ENCODE measurements around the gene ARHGEF39.

The ARHGEF39 gene

GRCh38 chr9:35690614-35691333 lies 25.8 kb upstream of the ARHGEF39 start:
- DNase-seq, result peak; percentile 43 to 61

GRCh38 chr9:35690294-35690613 lies 25.3 kb upstream of the ARHGEF39 start:
- no peak for DNase-seq

DNA sequence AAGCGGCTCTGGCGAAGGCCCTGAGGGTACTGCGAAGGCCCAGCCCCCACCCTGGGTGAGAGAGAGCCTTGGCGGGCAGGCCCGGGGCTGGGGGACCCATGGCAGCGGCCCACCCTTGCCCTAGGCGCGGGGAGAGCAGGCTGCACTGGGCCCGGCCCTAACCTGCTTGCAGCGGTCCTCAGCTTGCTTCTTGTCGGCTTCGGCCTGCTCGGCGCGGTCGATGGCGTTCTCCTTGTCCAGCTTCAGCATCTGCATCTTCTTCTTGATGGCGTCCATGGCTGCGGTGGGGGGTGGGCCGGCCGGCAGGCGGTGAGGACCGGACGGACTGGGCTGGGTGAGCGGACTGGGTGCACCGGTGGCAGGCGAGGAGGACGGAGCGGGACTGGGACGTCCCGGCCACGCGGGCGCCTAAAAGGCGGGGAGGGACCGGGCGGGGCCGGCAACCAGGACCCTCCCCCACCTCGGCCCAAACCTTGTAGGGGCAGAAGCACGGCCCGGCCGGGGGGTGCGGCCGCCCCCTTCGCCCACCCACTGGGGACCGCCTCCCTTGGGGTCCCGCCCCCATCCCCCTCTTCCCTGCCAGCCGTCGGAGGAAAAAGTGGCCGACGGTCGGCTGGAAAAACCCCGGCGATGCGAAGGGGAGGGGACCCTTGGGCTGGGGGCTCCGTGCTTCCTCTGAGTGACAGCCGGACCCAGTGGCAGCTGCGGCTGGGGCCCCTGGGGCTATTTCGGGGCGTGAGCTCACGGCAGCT lies 24.7 kb upstream of the ARHGEF39 start, which contains the start of gene TPM2:
Gene TPM2 (minus strand): TSS at position 384 of the 752 bp plus-strand sequence. CDS start 108 bp downstream, at position 276.
- no peak for DNase-seq

GRCh38 chr9:35688558-35689541 lies 23.9 kb upstream of the ARHGEF39 start:
- no peak for DNase-seq

- DNase-seq, result no peak
These were observed 23.1 kb upstream of the ARHGEF39 start for GRCh38 chr9:35687972-35688557.

DNA sequence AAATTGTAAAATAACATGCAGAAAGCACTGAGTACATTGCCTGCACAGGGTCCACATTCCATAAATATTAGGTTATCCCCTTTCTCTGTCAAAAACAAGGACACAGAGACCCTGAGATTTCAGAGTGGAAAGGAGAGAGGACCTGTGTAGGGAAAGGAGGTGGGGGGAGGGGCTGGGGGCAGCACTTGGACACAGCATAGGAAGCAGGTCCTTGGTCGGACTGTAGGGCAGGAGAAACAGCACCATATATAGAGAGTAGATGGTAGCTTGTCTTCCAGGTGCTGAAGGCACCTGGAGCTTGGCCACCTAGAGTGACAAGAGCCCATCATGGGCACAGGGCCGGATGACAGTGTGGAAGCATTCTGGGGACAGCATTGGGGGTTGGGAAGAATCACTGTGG lies 22.3 kb upstream of the ARHGEF39 start:
- DNase-seq, result no peak

DNA sequence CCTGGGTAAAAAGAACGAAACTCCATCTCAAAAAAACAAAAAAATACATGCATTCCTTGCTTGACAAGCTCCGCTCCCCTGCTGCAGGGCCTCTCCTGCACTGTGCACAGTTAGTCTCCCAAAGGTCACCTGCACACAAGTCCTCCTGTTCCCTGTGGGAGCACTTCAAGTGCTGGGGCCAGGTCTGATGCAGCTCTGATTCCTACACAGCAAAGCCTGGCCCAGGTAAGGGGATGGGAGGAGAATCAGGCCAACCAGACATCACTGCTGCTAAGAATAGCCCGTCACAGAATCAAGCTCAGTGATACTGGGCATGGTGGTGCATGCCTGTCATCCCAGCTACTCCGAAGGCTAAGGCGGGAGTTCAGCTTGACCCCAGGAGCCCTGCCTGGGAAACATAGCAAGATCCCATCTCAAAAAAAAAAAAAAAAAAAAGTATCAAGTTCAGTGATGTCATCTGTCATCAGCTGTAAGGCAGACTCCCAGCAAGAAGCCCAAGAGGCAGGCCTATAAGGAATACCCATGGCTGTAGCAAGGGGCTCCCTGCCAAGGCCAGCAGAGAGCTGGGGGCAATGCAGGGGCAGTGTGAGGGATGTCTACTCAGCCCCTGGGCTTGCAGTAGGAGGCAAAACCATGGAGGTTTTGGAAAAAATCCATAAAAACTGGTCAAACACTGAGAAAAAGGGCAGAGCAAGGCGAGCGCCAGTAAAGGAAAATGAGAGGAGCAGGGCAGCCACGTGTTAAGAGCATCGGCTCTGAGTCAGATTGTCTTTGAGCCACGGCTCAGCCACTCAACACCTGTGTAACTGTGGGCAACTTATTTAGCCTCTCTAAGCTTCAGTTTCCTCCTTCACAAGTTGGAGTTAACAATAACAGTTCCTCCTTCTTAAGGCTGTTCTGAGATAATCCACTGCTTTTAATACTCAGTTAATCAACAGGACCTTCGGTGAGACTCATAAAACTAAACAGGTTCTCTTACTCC lies 21.5 kb upstream of the ARHGEF39 start:
- DNase-seq, result no peak

DNA sequence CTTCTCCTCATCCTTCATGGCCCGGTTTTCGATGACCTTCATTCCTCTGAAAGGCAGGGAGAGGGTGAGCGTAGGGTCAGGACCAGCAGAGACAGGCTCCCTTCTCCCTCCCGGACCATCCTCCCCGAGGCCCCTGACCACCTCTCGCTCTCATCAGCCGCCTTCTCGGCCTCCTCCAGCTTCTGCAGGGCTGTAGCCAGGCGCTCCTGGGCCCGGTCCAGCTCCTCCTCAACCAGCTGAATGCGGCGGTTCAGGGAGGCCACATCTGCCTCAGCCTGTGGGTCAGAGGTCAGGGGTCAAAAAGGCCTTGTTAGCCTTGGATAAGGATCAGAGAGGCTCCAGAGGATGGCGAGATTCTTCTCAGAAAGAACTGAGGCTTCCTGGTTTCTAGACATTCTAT lies 20.5 kb upstream of the ARHGEF39 start:
- no peak for DNase-seq

DNA sequence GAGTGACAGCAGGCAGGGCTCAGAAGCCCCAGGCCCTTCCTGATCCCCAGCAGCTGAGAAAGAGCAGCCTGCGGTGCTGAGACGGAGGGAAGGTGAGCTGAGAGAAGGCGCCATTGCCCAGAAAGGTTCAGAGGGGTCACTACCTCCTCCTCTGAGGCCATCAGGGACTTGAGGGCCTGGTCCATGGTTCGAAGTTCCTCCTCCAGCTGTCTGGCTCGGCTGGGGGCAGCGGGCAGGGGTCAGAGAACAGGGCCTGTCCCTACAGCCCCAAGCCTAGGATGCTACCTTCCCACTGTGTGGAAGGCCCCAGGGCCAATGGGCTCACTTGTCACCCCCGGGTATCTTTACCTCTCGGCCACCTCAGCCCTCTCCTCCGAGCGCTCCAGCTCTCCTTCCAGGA lies 19.9 kb upstream of the ARHGEF39 start:
- DNase-seq, result no peak

DNA sequence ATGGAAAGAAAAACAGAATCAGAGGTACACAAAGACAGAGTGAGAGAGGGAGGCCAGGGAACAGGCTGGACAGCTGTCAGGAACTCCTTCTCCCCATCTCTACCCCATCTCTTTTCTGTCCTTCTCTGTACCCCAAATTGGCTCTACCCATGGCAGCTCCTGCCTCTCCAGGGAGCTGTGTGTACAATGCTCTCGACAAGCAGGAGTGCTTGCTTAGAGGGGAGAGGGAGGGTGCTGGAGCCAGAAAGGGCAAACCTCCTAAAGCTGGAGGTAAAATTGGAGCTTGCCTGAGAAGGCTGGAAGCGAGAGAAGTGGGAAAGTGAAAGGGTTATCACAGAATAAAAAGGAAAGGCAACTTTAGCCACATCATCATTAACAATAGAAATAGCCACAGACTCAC lies 18.3 kb upstream of the ARHGEF39 start:
- DNase-seq, result no peak

DNA sequence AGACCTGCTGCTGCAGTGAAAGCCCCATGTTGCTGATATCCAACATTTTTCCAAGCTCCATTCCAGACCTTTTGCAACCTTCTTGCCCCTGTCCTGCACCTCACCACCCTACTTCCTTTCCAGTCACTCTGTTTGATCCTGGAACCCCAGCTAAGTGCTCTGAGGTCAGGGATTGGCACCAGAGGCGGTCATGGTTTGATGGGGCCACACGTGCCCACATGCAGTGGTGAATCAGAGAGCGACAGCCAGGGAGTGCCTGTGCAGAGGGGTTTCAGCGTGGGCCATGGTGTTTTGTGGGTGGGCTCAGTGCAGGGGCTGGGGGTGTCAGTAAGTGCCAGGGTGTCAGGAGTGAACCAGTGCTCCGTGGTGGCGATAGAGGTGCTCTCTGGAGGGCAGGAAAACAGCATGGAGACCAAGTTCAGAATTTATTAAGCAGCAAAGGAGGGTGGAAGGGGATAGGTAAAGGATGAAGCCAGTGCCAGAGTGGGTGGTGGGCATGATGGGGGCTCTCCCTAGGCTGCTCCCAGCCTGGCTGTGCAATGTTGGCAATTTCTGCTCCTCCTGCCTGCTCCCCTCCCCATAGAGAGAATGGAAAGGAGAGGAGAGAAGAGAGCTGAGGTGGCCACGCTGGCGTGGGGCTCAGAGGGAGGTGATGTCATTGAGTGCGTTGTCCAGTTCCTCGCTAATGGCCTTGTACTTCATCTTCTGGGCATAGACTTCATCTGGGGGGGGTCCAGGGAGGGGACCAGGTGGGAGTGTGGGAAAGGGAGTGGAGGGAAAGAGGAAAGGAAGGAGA lies 17.7 kb upstream of the ARHGEF39 start:
- no peak for DNase-seq

DNA sequence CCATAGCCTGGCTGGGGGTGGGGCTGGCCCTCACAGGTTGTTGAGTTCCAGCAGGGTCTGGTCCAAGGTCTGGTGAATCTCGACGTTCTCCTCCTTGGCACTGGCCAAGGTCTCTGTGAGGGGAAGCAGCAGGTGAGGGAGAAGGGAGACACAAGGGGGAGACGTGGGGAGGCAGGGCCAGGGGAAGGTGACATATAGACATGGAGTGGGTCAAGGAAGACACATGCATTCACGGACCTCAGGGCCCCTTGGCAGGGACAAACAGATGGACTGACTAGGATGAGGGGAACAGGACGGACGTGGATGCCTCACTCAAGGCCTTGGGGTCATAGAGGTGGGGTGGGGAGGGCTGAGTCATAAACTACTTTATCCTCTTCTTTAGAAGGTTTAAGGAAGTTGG lies 17.1 kb upstream of the ARHGEF39 start:
- DNase-seq, result no peak

GRCh38 chr9:35681341-35682002 lies 16.5 kb upstream of the ARHGEF39 start:
- DNase-seq, result no peak

DNA sequence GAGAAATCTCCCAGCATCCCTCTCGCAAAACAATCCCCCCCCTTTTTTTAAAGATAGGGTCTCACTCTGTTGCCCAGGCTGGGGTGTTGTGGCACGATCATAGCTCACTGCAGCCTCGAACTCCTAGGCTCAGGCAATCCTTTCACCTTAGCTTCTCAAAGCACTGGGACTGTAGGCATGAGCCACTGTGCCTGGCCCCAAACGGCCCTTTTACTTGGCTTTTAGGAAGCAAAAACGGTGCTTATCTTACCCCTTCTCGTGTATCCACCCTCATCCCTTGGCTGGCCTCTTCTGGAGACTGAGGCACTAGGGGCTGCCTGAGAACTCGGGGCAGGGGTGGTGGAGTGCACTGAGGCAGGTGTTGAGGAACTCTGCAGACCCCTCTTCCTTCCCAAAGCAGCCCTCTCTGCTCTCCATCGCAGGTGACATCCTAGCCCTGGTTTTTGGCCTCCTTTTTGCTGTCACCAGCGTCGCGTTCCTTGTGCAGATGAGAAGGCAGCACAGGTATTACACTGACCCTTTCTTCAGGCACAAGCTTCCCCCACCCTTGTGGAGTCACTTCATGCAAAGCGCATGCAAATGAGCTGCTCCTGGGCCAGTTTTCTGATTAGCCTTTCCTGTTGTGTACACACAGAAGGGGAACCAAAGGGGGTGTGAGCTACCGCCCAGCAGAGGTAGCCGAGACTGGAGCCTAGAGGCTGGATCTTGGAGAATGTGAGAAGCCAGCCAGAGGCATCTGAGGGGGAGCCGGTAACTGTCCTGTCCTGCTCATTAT lies 15.5 kb upstream of the ARHGEF39 start:
- DNase-seq, result no peak

DNA sequence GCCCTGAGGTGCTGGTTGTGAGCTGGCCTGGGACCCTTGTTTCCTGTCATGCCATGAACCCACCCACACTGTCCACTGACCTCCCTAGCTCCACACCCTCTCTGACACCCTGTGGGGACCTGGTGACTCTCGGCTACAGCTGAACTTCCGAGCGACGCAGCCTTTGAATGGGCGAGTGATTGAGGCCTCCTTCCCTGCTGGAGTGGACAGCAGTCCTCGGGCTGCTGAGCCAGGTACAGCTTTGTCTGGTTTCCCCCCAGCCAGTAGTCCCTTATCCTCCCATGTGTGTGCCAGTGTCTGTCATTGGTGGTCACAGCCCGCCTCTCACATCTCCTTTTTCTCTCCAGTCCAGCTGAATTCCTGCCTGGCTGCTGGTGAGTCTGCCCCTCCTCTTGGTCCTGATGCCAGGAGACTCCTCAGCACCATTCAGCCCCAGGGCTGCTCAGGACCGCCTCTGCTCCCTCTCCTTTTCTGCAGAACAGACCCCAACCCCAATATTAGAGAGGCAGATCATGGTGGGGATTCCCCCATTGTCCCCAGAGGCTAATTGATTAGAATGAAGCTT lies 14.9 kb upstream of the ARHGEF39 start:
- no peak for DNase-seq

- DNase-seq, result no peak
These were observed 14.1 kb upstream of the ARHGEF39 start for GRCh38 chr9:35679091-35679490.

GRCh38 chr9:35675732-35676392 lies 10.9 kb upstream of the ARHGEF39 start:
- DNase-seq, result no peak

DNA sequence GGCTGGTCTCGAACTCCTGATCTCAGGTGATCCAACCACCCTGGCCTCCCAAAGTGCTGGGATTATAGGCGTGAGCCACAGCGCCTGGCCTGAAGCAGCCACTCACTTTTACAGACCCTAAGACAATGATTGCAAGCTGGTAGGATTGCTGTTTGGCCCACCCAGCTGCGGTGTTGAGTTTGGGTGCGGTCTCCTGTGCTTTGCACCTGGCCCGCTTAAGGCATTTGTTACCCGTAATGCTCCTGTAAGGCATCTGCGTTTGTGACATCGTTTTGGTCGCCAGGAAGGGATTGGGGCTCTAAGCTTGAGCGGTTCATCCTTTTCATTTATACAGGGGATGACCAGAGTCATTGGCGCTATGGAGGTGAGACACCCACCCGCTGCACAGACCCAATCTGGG lies 10.2 kb upstream of the ARHGEF39 start:
- DNase-seq, result no peak

DNA sequence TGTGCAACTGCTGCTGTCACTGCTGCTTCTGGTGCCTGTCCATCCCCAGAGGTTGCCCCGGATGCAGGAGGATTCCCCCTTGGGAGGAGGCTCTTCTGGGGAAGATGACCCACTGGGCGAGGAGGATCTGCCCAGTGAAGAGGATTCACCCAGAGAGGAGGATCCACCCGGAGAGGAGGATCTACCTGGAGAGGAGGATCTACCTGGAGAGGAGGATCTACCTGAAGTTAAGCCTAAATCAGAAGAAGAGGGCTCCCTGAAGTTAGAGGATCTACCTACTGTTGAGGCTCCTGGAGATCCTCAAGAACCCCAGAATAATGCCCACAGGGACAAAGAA lies 9.0 kb upstream of the ARHGEF39 start:
- no peak for DNase-seq
